Loucy (cell line): ENCODE measurements around the gene SLC26A6.

Source experiments
- H2AFZ ChIP-seq: fragments of 200-600 bp; sonication (generic); 2 replicates; pipeline ENCODE4 v1.6.0; 2016; ENCODE audit warnings: antibody characterized with exemption, mild to moderate bottlenecking, low read length, moderate library complexity
- H3F3A ChIP-seq: fragments of 200-600 bp; 2 replicates; pipeline ENCODE4 v1.6.0; 2016; ENCODE audit warnings: antibody characterized with exemption, low read depth, mild to moderate bottlenecking
- H3K27me3 ChIP-seq: fragments of 200-600 bp; sonication (generic); 2 replicates; pipeline ENCODE4 v1.6.1; 2014; ENCODE audit warnings: low read length, mild to moderate bottlenecking; ENCODE audit not compliant: insufficient read depth, poor library complexity, severe bottlenecking
- H3K36me3 ChIP-seq: fragments of 200-600 bp; sonication (generic); 2 replicates; pipeline ENCODE4 v1.6.1; 2016; ENCODE audit warnings: low read length; ENCODE audit not compliant: insufficient read depth
- H3K4me1 ChIP-seq: fragments of 200-600 bp; sonication (generic); 2 replicates; pipeline ENCODE4 v1.5.1; 2014; ENCODE audit warnings: low read length, mild to moderate bottlenecking; ENCODE audit not compliant: insufficient read depth, poor library complexity, severe bottlenecking
- H3K4me2 ChIP-seq: fragments of 200-600 bp; sonication (generic); 2 replicates; pipeline ENCODE4 v1.6.0; 2014; ENCODE audit warnings: antibody characterized with exemption, low read length, low read depth, mild to moderate bottlenecking; ENCODE audit not compliant: poor library complexity, severe bottlenecking
- H3K4me3 ChIP-seq: fragments of 200-600 bp; sonication (generic); 2 replicates; pipeline ENCODE4 v1.5.1; 2014; ENCODE audit warnings: low read length, mild to moderate bottlenecking, mixed read lengths; ENCODE audit not compliant: poor library complexity, severe bottlenecking
- H3K79me2 ChIP-seq: fragments of 200-600 bp; sonication (generic); 2 replicates; pipeline ENCODE4 v1.6.1; 2014; ENCODE audit warnings: low read length; ENCODE audit not compliant: insufficient read depth
- H3K9ac ChIP-seq: fragments of 200-600 bp; sonication (generic); 2 replicates; pipeline ENCODE4 v1.6.0; 2014; ENCODE audit warnings: mild to moderate bottlenecking, low read depth, low read length, moderate library complexity; ENCODE audit not compliant: poor library complexity, severe bottlenecking
- H3K9me2 ChIP-seq: fragments of 200-600 bp; sonication (generic); replicated peaks from 2 replicates; pipeline ENCODE4 v1.6.1; 2016; ENCODE audit warnings: low read depth, low read length, mixed read lengths
- H3K9me3 ChIP-seq: fragments of 200-600 bp; sonication (generic); 2 replicates; pipeline ENCODE4 v1.6.1; 2014; ENCODE audit warnings: mild to moderate bottlenecking, antibody characterized with exemption, low read length, low read depth; ENCODE audit not compliant: insufficient read depth
- H4K20me1 ChIP-seq: fragments of 200-600 bp; sonication (generic); 2 replicates; pipeline ENCODE4 v1.6.0; 2014; ENCODE audit warnings: antibody characterized with exemption, low read length, mild to moderate bottlenecking; ENCODE audit not compliant: insufficient read depth, poor library complexity, severe bottlenecking
- CTCF ChIP-seq: fragments of 200-600 bp; sonication (generic); conservative IDR thresholded peaks from 2 replicates; pipeline ENCODE4 v1.5.1; 2014; ENCODE audit warnings: mild to moderate bottlenecking, antibody characterized with exemption, low read length
- EZH2phosphoT487 ChIP-seq: fragments of 200-600 bp; IDR thresholded peaks from 2 replicates; pipeline ENCODE4 v1.6.1; 2018; ENCODE audit warnings: antibody characterized with exemption, mild to moderate bottlenecking, moderate library complexity, borderline replicate concordance

Gene SLC26A6

GRCh38 chr3:48585411-48585810, 49.9 kb downstream of the SLC26A6 start:
- H3K27me3 ChIP-seq = no peaks in the 10 kb centered on the region
- H4K20me1 ChIP-seq = no peaks in the 10 kb centered on the region
- no peak overlapping the region for H3K4me2 ChIP-seq
- no peaks in the 10 kb centered on the region for H3K9me2 ChIP-seq
- H3K79me2 ChIP-seq = no peaks in the 10 kb centered on the region
- no peak for TF ChIP-seq CTCF
- TF ChIP-seq EZH2phosphoT487 = no peak
- H3F3A ChIP-seq = no peaks in the 10 kb centered on the region
- no peak overlapping the region for H3K9ac ChIP-seq
- no peaks in the 10 kb centered on the region for H3K9me3 ChIP-seq
- H3K36me3 ChIP-seq = no peaks in the 10 kb centered on the region
- no peak overlapping the region for H3K4me3 ChIP-seq
- H2AFZ ChIP-seq = no peak overlapping the region
- no peaks in the 10 kb centered on the region for H3K4me1 ChIP-seq

- Histone ChIP-seq H3K4me1 (no peaks in the 10 kb centered on the region), H3K9ac (no peak overlapping the region), H3K9me3 (no peaks in the 10 kb centered on the region), H2AFZ (no peak overlapping the region), H3K4me2 (no peak overlapping the region), H3K36me3 (no peaks in the 10 kb centered on the region), H3K79me2 (no peaks in the 10 kb centered on the region), H3K27me3 (no peaks in the 10 kb centered on the region), H4K20me1 (no peaks in the 10 kb centered on the region), H3K9me2 (no peaks in the 10 kb centered on the region), H3K4me3 (no peak overlapping the region), H3F3A (no peaks in the 10 kb centered on the region)
- no peak for TF ChIP-seq CTCF
- TF ChIP-seq EZH2phosphoT487 = no peak
Measured at GRCh38 chr3:48584836-48585235, 50.4 kb downstream of the SLC26A6 start.

DNA sequence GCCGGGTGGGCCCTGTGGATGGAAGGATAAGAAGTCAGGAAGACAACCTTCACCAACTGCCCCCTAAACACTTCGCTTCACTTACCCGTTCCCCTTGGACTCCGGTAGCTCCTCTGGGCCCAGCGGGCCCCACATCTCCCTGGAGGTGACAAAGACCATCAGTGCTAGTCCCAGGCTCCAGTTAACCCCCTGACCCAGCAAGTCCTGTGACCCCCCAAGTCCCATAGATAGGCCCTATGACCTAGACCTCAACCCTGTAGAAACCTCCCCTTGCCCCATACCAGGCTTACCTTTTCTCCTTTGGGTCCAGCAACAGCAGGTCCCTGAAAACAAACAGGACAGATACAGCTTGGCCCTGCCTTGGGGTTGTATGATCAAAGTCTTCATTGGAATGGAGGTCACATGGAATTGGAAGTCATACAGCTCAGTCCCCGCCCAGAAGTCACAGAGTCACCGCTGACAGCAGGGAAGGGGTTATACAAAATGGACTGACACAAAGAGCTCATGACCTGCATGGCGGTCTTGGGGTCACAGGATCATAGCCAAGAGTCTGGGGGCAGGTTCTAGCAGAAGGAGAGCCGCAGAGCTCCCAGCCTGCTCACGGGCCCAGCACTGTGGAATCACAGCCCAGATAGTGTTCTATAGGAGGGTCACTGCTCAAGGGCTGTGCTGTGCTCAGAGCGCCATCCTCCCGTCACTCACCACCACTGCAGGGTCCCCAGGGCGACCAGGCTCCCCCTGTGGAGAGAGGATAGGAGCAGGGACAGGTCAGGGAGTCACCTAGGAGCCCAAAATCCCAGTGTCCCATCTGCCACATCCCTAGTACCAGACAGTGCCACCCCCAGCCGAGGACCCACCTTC, 53.4 kb downstream of the SLC26A6 start:
- no peaks in the 10 kb centered on the region for H4K20me1 ChIP-seq
- H3K36me3 ChIP-seq = no peaks in the 10 kb centered on the region
- H3K79me2 ChIP-seq = no peaks in the 10 kb centered on the region
- H3K9me3 ChIP-seq = no peaks in the 10 kb centered on the region
- H3K4me2 ChIP-seq = no peak overlapping the region
- H3K9ac ChIP-seq = no peak overlapping the region
- TF ChIP-seq EZH2phosphoT487 (no peak), CTCF (no peak)
- H3K4me1 ChIP-seq = no peaks in the 10 kb centered on the region
- H3F3A ChIP-seq = no peaks in the 10 kb centered on the region
- no peak overlapping the region for H3K4me3 ChIP-seq
- H2AFZ ChIP-seq = no peak overlapping the region
- no peaks in the 10 kb centered on the region for H3K27me3 ChIP-seq
- H3K9me2 ChIP-seq = no peaks in the 10 kb centered on the region
